IPS DF 6.9 (cell line): ENCODE results near the gene LETMD1.
"Not testable (repeated sequence)": the region's sequence is repeated elsewhere in the genome, so short reads cannot be mapped to it uniquely, and the experiment has no call there.

Source experiments
- DNase-seq: peaks from one replicate; pipeline ENCODE4 v3.0.0-alpha.2; 2013; ENCODE audit warnings: low read depth, low spot score
- H3K27ac ChIP-seq: one replicate; pipeline ENCODE4 v1.5.1; 2013; ENCODE audit warnings: low read length, control low read depth
- H3K27me3 ChIP-seq: 2 replicates; pipeline ENCODE4 v1.6.1; 2013; ENCODE audit warnings: mild to moderate bottlenecking, low read length; ENCODE audit not compliant: control insufficient read depth, insufficient read depth
- H3K36me3 ChIP-seq: 2 replicates; pipeline ENCODE4 v1.6.1; 2013; ENCODE audit warnings: low read length; ENCODE audit not compliant: control insufficient read depth, insufficient read depth
- H3K4me1 ChIP-seq: 2 replicates; pipeline ENCODE4 v1.6.1; 2013; ENCODE audit warnings: low read length; ENCODE audit not compliant: control insufficient read depth, insufficient read depth
- H3K4me3 ChIP-seq: 2 replicates; pipeline ENCODE4 v1.5.1; 2013; ENCODE audit warnings: mild to moderate bottlenecking, low read length
- H3K9me3 ChIP-seq: 2 replicates; pipeline ENCODE4 v1.6.1; 2013; ENCODE audit warnings: low read length, inconsistent platforms; ENCODE audit not compliant: control insufficient read depth, insufficient read depth
- WGBS: extraction: QIAGEN DNeasy Blood & Tissue Kit; methylation state at CpG from one replicate; pipeline ENCODE4 v1.1.7; 2013; ENCODE audit warnings: mixed read lengths, missing lambda C conversion rate; ENCODE audit not compliant: insufficient read length, insufficient coverage; 5-methylcytosine and 5-hydroxymethylcytosine counted together

LETMD1 gene

DNA sequence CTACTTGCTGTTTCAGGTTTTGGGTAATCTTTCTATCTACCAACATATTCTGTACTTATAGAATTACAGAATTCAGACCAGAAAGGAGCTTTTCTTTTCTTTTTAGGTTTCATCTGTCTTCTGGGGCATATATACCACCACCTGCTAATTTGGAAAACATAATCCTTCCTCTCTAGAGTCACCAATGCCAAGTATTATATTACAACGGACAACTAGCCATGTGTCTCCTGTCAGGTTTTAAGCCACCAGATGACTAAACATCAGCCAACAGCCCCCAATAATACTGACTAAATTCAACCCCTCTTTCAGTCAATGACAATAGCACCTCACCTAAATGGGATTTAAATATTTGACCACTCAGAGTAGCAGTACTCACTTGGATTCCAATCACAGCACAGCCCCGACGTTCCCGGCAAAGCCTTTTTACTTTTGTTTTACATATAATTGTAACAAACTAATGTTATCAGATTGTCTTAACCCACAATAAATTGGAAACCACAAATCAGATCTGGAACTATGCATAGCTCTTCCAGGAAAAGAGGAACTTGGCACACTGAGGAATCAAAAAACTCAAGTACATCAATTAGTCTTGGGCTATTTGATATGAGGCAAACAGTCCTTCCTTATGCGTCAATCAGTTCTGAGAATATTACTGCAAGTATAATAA, 35.4 kb upstream of the LETMD1 start:
- Histone ChIP-seq H3K27me3 (no peaks in the 10 kb centered on the region), H3K27ac (no peak overlapping the region), H3K9me3 (no peaks in the 10 kb centered on the region), H3K4me3 (no peak overlapping the region), H3K4me1 (no peaks in the 10 kb centered on the region), H3K36me3 (peaks cover 2% of the 10 kb centered on the region; the same call in 1 of the 2 replicates)
- no peak for DNase-seq
- WGBS = no CpG with 5 or more reads among the region's 5 CpGs

DNA sequence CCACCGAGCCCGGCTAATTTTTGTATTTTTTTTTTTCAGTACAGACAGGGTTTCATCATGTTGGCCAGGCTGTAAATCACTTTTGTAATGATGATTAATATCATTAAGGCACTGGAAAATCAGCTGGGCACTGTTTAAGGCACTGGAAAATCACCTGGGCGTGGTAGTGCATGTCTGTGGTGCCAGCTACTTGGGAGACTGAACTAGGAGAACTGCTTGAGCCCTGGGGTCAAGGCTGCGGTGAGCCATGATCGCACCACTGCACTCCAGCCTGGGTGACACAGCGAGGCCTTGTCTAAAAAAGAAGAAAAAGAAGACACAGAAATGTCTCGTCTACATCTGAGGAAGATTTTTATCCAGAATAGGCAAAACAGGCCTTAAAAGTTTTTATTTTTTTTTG, 34.7 kb upstream of the LETMD1 start:
- no peaks in the 10 kb centered on the region for H3K4me1 ChIP-seq
- no peaks in the 10 kb centered on the region for H3K27me3 ChIP-seq
- no peak for DNase-seq
- no CpG with 5 or more reads among the region's 7 CpGs for WGBS
- H3K4me3 ChIP-seq = no peak overlapping the region
- H3K27ac ChIP-seq = no peak overlapping the region
- H3K36me3 ChIP-seq = no peaks in the 10 kb centered on the region
- no peaks in the 10 kb centered on the region for H3K9me3 ChIP-seq

DNA sequence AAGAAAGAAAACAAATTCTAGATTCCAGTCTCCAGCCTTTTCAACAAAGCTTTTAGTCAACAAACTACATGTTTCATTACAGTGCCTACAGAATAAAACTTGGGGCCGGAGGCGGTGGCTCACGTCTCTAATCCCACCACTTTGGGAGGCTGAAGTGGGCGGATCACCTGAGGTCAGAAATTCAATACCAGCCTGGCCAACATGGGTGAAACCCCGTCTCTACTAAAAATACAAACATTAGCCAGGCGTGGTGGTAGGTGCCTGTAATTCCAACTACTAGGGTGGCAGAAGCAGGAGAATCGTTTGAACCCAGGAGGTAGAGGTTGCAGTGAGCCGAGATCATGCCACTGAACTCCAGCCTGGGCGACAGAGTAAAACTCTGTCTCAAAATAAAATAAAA, 33.7 kb upstream of the LETMD1 start:
- WGBS = no CpG with 5 or more reads among the region's 9 CpGs
- H3K4me3 ChIP-seq, H3K27ac ChIP-seq, DNase-seq, H3K9me3 ChIP-seq, H3K27me3 ChIP-seq, H3K4me1 ChIP-seq, H3K36me3 ChIP-seq: not testable (repeated sequence)

DNA sequence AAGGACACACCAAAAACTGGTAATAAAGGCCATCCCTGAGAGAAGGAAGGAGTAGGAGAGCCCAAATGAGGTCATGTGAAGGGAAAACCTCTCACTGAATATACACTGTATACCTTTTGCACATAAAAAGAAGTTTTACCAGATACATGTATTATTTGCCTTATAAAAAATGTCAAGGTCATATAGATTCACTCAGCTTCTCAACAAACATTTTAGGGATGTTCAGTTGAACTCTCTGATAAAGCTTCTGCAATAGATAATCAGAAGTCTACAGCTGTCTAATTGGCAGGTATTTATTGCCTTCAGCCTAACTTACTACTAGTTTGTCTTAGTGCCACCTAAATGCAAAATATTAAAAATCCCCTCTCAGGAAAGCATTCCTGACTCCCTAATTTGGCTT, 30.7 kb upstream of the LETMD1 start:
- Histone ChIP-seq H3K36me3 (no peaks in the 10 kb centered on the region), H3K4me3 (no peak overlapping the region), H3K27me3 (no peaks in the 10 kb centered on the region), H3K4me1 (no peaks in the 10 kb centered on the region), H3K27ac (no peak overlapping the region), H3K9me3 (no peaks in the 10 kb centered on the region)
- no peak for DNase-seq

DNA sequence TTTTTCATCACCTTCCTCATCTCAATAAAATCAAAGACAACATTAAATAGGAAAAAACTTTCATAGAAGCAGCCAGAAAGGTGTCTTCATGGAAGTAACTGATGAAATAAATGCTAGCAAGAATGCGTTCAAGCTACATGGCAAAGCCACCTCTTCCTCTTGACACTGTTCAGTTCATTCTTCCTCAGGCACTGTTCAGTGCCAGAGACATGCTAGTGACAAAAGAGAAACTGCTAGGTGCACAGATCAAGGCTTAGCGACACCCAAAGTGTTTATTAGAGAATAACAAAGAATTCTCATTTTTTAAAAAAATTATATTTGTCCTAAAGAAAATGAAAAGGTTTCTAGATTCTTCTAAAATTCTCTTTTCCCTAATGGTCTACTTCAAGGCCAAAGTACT, 29.2 kb upstream of the LETMD1 start:
- Histone ChIP-seq H3K27me3 (no peaks in the 10 kb centered on the region), H3K27ac (no peak overlapping the region), H3K4me1 (no peaks in the 10 kb centered on the region), H3K9me3 (no peaks in the 10 kb centered on the region), H3K36me3 (no peaks in the 10 kb centered on the region), H3K4me3 (no peak overlapping the region)
- no CpG with 5 or more reads among the region's 2 CpGs for WGBS
- no peak for DNase-seq

DNA sequence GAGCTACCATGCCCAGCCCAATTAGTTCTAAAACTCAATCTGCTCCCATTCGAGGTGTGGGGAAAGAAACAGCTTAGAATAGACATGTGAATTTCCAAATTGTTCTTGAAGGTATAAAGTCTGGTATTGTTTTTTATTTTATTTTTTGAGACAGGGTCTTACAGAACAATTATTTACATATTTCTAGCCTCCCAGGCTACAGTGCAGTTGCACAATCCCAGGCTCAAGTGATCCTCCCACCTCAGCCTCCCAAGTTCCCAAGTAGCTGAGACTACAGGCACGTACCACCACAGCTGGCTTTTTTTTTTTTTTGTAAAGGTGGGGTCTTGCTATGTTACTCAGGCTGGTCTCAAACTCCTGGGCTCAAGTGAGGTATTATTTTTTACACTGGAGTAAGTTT, 28.2 kb upstream of the LETMD1 start:
- no peak overlapping the region for H3K4me3 ChIP-seq
- WGBS = no CpG with 5 or more reads among the region's 2 CpGs
- no peaks in the 10 kb centered on the region for H3K4me1 ChIP-seq
- H3K9me3 ChIP-seq = no peaks in the 10 kb centered on the region
- H3K36me3 ChIP-seq = no peaks in the 10 kb centered on the region
- no peaks in the 10 kb centered on the region for H3K27me3 ChIP-seq
- no peak overlapping the region for H3K27ac ChIP-seq
- no peak for DNase-seq

DNA sequence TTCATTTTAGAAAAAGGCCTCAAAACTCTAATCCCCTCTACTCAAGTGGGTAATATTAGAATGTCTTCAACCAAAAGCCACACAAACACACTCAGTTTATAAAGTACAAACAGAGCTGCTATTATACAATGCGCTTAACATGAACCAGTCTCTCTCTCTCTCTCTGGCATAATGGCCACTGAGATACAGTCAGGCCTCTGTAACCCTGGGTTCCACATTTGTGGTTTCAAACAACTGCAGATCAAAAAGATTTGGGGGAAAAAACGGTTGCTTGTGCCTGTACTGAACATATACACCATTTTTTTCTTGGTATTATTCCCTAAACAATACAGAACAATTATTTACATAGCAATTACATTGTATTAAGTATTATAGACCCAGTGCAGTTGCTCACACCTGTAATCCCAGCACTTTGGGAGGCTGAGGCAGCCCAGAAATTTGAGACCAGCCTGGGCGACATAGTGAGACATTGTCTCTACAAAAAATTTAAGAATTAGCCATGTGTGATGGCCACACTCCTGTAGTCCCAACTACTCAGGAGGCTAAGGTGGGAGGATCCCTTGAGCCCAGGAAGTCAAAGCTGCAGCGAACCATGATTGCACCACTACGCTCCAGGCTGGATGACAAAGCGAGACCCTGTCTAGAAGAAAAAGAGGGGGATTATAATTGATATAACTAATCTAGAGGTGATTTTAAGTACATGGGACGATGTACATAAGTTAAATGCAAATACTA, 27.5 kb upstream of the LETMD1 start:
- Histone ChIP-seq H3K36me3 (no peaks in the 10 kb centered on the region), H3K27ac (no peak overlapping the region), H3K4me1 (no peaks in the 10 kb centered on the region), H3K4me3 (no peak overlapping the region), H3K27me3 (no peaks in the 10 kb centered on the region), H3K9me3 (no peaks in the 10 kb centered on the region)
- no peak for DNase-seq
- WGBS = no CpG with 5 or more reads among the region's 7 CpGs

DNA sequence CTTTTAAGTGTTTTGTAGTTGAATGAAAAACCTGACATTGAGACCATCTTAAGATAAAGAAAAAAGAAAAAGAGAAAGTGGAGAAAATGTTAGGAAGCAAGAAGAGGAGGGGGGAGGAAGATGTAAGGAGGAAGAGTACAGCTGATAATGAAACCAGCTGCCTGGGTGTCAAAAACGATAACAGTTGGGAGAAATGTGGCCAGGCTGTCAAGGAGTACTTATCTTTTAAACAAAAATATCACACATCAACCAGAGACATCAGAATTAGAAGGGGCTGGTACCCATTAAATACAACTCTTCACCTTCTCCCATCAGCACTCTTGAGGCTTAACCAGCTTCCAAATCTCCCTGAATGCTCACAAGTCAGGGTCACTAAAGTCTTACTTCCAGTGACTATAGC, 26.4 kb upstream of the LETMD1 start:
- H3K9me3 ChIP-seq = no peaks in the 10 kb centered on the region
- no peak overlapping the region for H3K4me3 ChIP-seq
- DNase-seq = no peak
- H3K27ac ChIP-seq = no peak overlapping the region
- WGBS = no CpG with 5 or more reads among the region's 1 CpG
- no peaks in the 10 kb centered on the region for H3K27me3 ChIP-seq
- H3K36me3 ChIP-seq = no peaks in the 10 kb centered on the region
- no peaks in the 10 kb centered on the region for H3K4me1 ChIP-seq

DNA sequence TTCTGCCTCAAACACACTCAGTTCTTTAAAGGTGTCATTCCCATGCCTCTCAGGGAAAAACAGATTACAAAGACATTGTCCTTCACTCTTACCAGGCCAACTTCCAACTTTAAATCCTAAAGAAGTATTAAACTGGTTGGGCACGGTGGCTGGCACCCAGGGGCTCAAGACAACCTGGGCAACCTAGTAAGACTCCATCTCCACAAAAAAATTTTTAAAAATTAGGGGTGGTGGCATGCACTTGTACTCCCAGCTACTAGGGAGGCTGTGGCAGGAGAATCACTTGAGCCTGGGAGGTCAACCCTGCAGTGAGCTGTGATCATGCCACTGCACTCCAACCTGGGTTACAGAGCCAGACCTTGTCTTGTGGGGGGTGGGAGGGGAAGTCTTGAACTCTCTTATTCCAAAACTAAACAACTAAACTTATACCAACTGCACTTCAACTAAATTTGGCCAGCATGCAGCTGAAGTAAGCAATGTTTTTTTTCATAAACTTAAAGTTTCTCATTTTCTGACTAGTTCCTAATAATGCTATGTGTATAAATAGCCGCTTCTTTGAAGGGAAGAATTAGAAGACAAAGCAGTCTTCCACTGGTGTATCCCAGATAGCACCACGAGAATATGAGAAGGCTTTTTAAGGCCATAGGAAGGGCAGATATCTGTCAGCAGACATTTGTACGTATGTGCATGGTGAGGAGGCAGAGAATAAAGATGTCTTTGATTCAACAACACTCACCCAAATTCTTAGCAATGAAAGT, 24.3 kb upstream of the LETMD1 start:
- no peaks in the 10 kb centered on the region for H3K4me1 ChIP-seq
- H3K4me3 ChIP-seq = no peak overlapping the region
- DNase-seq = no peak
- H3K27ac ChIP-seq = no peak overlapping the region
- WGBS = no CpG with 5 or more reads among the region's 4 CpGs
- H3K27me3 ChIP-seq = no peaks in the 10 kb centered on the region
- no peaks in the 10 kb centered on the region for H3K36me3 ChIP-seq
- H3K9me3 ChIP-seq = no peaks in the 10 kb centered on the region

DNA sequence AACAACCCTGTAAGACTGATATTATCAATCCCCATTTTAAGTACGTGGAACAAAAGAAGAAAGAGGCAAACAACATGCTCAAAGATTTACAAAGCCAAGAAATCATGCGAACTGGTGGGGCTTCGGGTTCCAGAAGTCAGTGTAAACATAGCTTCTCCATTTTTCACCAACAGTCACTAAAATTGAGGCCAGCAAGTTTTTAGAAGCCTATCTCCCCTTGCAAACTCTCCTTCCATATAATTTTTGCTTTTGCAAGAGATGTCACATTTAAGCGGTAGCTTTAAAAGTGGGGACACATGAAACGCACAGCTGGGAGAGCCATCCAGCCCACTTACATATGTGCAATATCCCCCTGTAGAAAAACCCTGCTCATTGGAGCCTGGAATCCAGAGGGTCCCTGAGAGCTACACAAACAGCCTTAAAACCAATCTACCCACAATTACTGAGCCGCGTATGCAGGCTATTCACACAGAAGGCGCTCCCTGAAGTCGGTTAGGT, 22.7 kb upstream of the LETMD1 start:
- no CpG with 5 or more reads among the region's 9 CpGs for WGBS
- Histone ChIP-seq H3K9me3 (no peaks in the 10 kb centered on the region), H3K27me3 (no peaks in the 10 kb centered on the region), H3K27ac (no peak overlapping the region), H3K4me3 (peak overlapping the region; percentile 71; the same call in 1 of the 2 replicates), H3K36me3 (no peaks in the 10 kb centered on the region), H3K4me1 (no peaks in the 10 kb centered on the region)
- DNase-seq = no peak
